K562 (cell line): ENCODE measurements around the gene PPP3CA. TPM values are rescaled to one million over a fixed set of nuclear protein-coding genes. Genes with fewer than 3 reads are reported as not detected.

Source experiments
- ATAC-seq: fragments of 200-7000 bp; cut with Tn5 transposase; 3 replicates; pipeline ENCODE4 v1.9.1; 2020; ENCODE audit warnings: moderate library complexity
- BruUV-seq: library from RNA; stranded (reverse); fragments of 400-500 nt; replicated peaks from 2 replicates; lab custom pipeline; 2021; lab: Mats Ljungman, UMichigan
- CTCF ChIA-PET: fragments of 300-600 bp; formaldehyde crosslinking; extraction: SDS; loops from one replicate; lab custom pipeline; 2021; ENCODE audit warnings: low intra/inter-chr PET ratio; lab: Yijun Ruan, JAX
- POLR2A ChIA-PET: fragments of 300-600, 350-650 bp; sonication (Branson Sonifier 250); formaldehyde crosslinking; extraction: SDS; loops from one replicate; lab custom pipeline; 2021; ENCODE audit warnings: antibody characterized with exemption, inconsistent platforms; lab: Yijun Ruan, JAX
- DNase-seq, 4 experiments: peaks; one replicate each; pipeline versions ENCODE4 v3.0.0 to v3.0.0-alpha.2; 2011 to 2018; ENCODE audit warnings: low spot score in 3 of 4, mixed read lengths in 3 of 4; ENCODE audit errors: extremely low read depth in 1 of 4
- FAIRE-seq: peaks from 2 replicates; lab custom pipeline; 2011; peaks lifted over from hg19 to GRCh38; lab: Jason Lieb, UNC
- H2AFZ ChIP-seq: 2 replicates; pipeline ENCODE4 v1.6.0; 2011; ENCODE audit warnings: low read depth, low read length, control low read depth, inconsistent platforms
- H3K27ac ChIP-seq: fragments of 200-600 bp; 3 replicates; pipeline ENCODE4 v1.8.0; 2011; ENCODE audit warnings: low read depth, mild to moderate bottlenecking, control low read depth, inconsistent platforms, low read length, moderate library complexity, mixed read lengths; ENCODE audit errors: extremely low read depth
- H3K27me3 ChIP-seq, 2 experiments: fragments of 300-600 bp in 1 of 2; 2 replicates in 1 of 2; 3 replicates in 1 of 2; pipeline versions ENCODE4 v1.6.0 to v1.8.0; 2011; ENCODE audit warnings: inconsistent platforms in 2 of 2, low read length in 2 of 2, mild to moderate bottlenecking in 1 of 2, mixed read lengths in 1 of 2, moderate library complexity in 1 of 2; ENCODE audit not compliant: control insufficient read depth in 2 of 2, insufficient read depth in 2 of 2
- H3K36me3 ChIP-seq: fragments of 300-600 bp; 3 replicates; pipeline ENCODE4 v1.8.0; 2011; ENCODE audit warnings: mild to moderate bottlenecking, low read length, inconsistent platforms; ENCODE audit not compliant: control insufficient read depth, insufficient read depth
- H3K4me1 ChIP-seq, 2 experiments: fragments of 200-600 bp in 1 of 2; replicated peaks in 1 of 2; 2 replicates in 1 of 2; 3 replicates in 1 of 2; pipeline versions ENCODE4 v1.5.1 to v1.8.0; 2011; ENCODE audit warnings: inconsistent platforms in 2 of 2, low read length in 2 of 2, mild to moderate bottlenecking in 1 of 2, mixed read lengths in 1 of 2, moderate library complexity in 1 of 2; ENCODE audit not compliant: control insufficient read depth in 2 of 2, insufficient read depth in 2 of 2
- H3K4me2 ChIP-seq: 2 replicates; pipeline ENCODE4 v1.6.1; 2011; ENCODE audit warnings: low read length, control low read depth, inconsistent platforms, mixed read lengths; ENCODE audit not compliant: insufficient read depth
- H3K4me3 ChIP-seq: fragments of 200-600 bp; sonication (generic), shearing (Covaris generic); 2 replicates; pipeline ENCODE4 v1.5.1; 2016; ENCODE audit warnings: control low read depth, inconsistent platforms
- H3K79me2 ChIP-seq: fragments of 200-600 bp; 3 replicates; pipeline ENCODE4 v1.8.0; 2011; ENCODE audit warnings: low read length, inconsistent platforms; ENCODE audit not compliant: control insufficient read depth, insufficient read depth
- H3K9ac ChIP-seq, 2 experiments: 2 replicates each; pipeline versions ENCODE4 v1.6.0 to v1.6.1; 2011; ENCODE audit warnings: low read depth in 2 of 2, low read length in 2 of 2, control low read depth in 1 of 2, inconsistent platforms in 1 of 2, mild to moderate bottlenecking in 1 of 2, mixed read lengths in 1 of 2; ENCODE audit not compliant: insufficient read depth in 1 of 2
- H3K9me1 ChIP-seq: one replicate; pipeline ENCODE4 v1.6.0; 2011; ENCODE audit warnings: inconsistent platforms, mild to moderate bottlenecking, low read length, moderate library complexity; ENCODE audit not compliant: control insufficient read depth, insufficient read depth
- H3K9me3 ChIP-seq: replicated peaks from 2 replicates; pipeline ENCODE4 v1.5.1; 2011; ENCODE audit warnings: low read depth, low read length, inconsistent platforms; ENCODE audit not compliant: control insufficient read depth, insufficient read depth
- H4K20me1 ChIP-seq: replicated peaks from 2 replicates; pipeline ENCODE4 v1.6.1; 2011; ENCODE audit warnings: low read length, inconsistent platforms, mixed read lengths; ENCODE audit not compliant: control insufficient read depth, insufficient read depth
- GABPB2 ChIP-seq: fragments of 250-450 bp; sonication (Bioruptor Pico); conservative IDR thresholded peaks from 2 replicates; pipeline ENCODE4 v1.5.1; 2021; ENCODE audit warnings: mild to moderate bottlenecking
- GMEB1 ChIP-seq: fragments of 250-450 bp; sonication (Bioruptor Pico); IDR thresholded peaks from 2 replicates; pipeline ENCODE4 v1.4.0; 2020; ENCODE audit warnings: mild to moderate bottlenecking
- JUN ChIP-seq, 2 experiments: sonication (generic) in 1 of 2; formaldehyde crosslinking in 1 of 2; IDR thresholded peaks; 2 replicates each; pipeline versions ENCODE4 v1.6.1 to v1.8.0; 2012 to 2022; ENCODE audit warnings: borderline replicate concordance in 2 of 2, mild to moderate bottlenecking in 2 of 2, improper control_type of control experiment in 1 of 2, low read depth in 1 of 2, low read length in 1 of 2, missing genetic modification reagents in 1 of 2
- NKRF ChIP-seq: fragments of 450-650 bp; IDR thresholded peaks from 2 replicates; pipeline ENCODE4 v1.6.1; 2016; ENCODE audit warnings: borderline replicate concordance
- NR1H2 ChIP-seq: sonication (generic); formaldehyde crosslinking; IDR thresholded peaks from 2 replicates; pipeline ENCODE4 v1.4.0; 2020; ENCODE audit warnings: mild to moderate bottlenecking, missing genetic modification reagents
- PCBP2 ChIP-seq: fragments of 200-400 bp; formaldehyde crosslinking; IDR thresholded peaks from 2 replicates; pipeline ENCODE4 v1.6.1; 2018; ENCODE audit warnings: low read length, low read depth, mild to moderate bottlenecking, moderate library complexity; ENCODE audit not compliant: poor library complexity, severe bottlenecking
- TAF9B ChIP-seq: fragments of 450-650 bp; IDR thresholded peaks from 2 replicates; pipeline ENCODE4 v1.6.1; 2018; ENCODE audit warnings: mild to moderate bottlenecking; ENCODE audit not compliant: partially characterized antibody
- THRB ChIP-seq: fragments of 450-650 bp; formaldehyde crosslinking; conservative IDR thresholded peaks from 2 replicates; pipeline ENCODE4 v1.4.0; 2022; ENCODE audit warnings: mild to moderate bottlenecking, missing genetic modification characterization
- XRCC4 ChIP-seq: IDR thresholded peaks from one replicate; pipeline ENCODE4 v1.6.1; 2011; ENCODE audit not compliant: insufficient read depth, insufficient read length; ENCODE audit errors: extremely low read depth
- in situ Hi-C: fragments of 300-500 bp; cut with MboI; formaldehyde crosslinking; loops from 4 replicates; pipeline ENCODE4 v1.15.0; 2018; ENCODE audit warnings: inconsistent platforms, mixed read lengths
- intact Hi-C: fragments of 100-400 bp; cut with micrococcal nuclease; formaldehyde crosslinking; loops from 2 replicates; pipeline ENCODE4 v1.14.2; 2022
- polyA plus RNA-seq, 8 experiments: library from polyadenylated mRNA; depleted of rRNA in 4 of 8; stranded (reverse) in 5 of 8; unstranded in 3 of 8; fragments of >200 nt; fragmentation: Nextera tagmentation in 2 of 8; fragmentation: Illumina TruSeq in 1 of 8; extraction: Ambion mirVana in 2 of 8; extraction: Trizol in 1 of 8; gene quantifications; 2 replicates each; pipeline versions ENCODE4 v1.2.1 to v1.2.3, GENCODE V29; 2011 to 2014; ENCODE audit warnings: inconsistent platforms in 1 of 8, missing spikeins in 1 of 8
- total RNA-seq, 7 experiments: library from RNA; depleted of rRNA in 6 of 7; stranded (reverse); fragments of >200 nt in 6 of 7; fragmentation: Illumina TruSeq in 2 of 7; extraction: Trizol in 2 of 7; gene quantifications; 2 replicates each; pipeline versions ENCODE4 v1.2.1 to v1.2.3, GENCODE V29; 2011 to 2021; ENCODE audit warnings: low replicate concordance in 1 of 7

The PPP3CA gene
- total and polyA plus RNA-seq, 9 of the 15 experiments (the other 6 are each of a cell fraction or from before 2014, with no cell fraction given): 0.94 to 3.2 (median 1.6) TPM

- no peak for ATAC-seq
- no peak for FAIRE-seq
- H3K36me3 ChIP-seq: no peaks in the 10 kb centered on the region
- intact Hi-C loops: no loop called here
- TF ChIP-seq NR1H2 (no peak), JUN (IDR thresholded peaks at IDR 0.05; ENCODE audit: borderline replicate concordance, low read depth, low read length) (no peak), JUN (CRISPR knock-in tag; IDR thresholded peaks at IDR 0.05; ENCODE audit: borderline replicate concordance) (no peak), TAF9B (no peak), GABPB2 (CRISPR knock-in tag) (no peak), XRCC4 (no peak), THRB (CRISPR knock-in tag) (no peak), PCBP2 (no peak), NKRF (no peak), GMEB1 (CRISPR knock-in tag) (no peak)
- no peak overlapping the region for H3K27ac ChIP-seq
- H2AFZ ChIP-seq: no peak overlapping the region
- no peak overlapping the region for H3K4me2 ChIP-seq
- H3K4me3 ChIP-seq: no peak overlapping the region
- POLR2A ChIA-PET: no interaction called here
- DNase-seq: no peak
- no peaks in the 10 kb centered on the region for H4K20me1 ChIP-seq
- CTCF ChIA-PET: no interaction called here
- no peaks in the 10 kb centered on the region for H3K4me1 ChIP-seq
- H3K9ac ChIP-seq: no peak overlapping the region
- no peaks in the 10 kb centered on the region for H3K79me2 ChIP-seq
- BruUV-seq: no TSS peak
- in situ Hi-C loops: no loop called here
- H3K27me3 ChIP-seq: no peaks in the 10 kb centered on the region
- H3K9me3 ChIP-seq: no peaks in the 10 kb centered on the region
- H3K9me1 ChIP-seq: no peaks in the 10 kb centered on the region
These were observed 19.0 kb upstream of the PPP3CA start for GRCh38 chr4:101366331-101366730.
